ENCODE measurements around the gene ADCY2. TPM values are rescaled to one million over a fixed set of nuclear protein-coding genes. Genes with fewer than 3 reads are reported as not detected.

ADCY2 gene
- polyA plus RNA-seq, 1 donor = 5.5 TPM

- peak; percentile 63 for DNase-seq
Measured at GRCh38 chr5:7745882-7746610, 350.1 kb downstream of the ADCY2 start.

- no peak for DNase-seq
Measured at GRCh38 chr5:7747728-7748127, 351.8 kb downstream of the ADCY2 start.

- no peak for DNase-seq
Measured at GRCh38 chr5:7749626-7750025, 353.7 kb downstream of the ADCY2 start.

GRCh38 chr5:7751874-7752273, 355.9 kb downstream of the ADCY2 start:
- DNase-seq = no peak

GRCh38 chr5:7753181-7753580, 357.2 kb downstream of the ADCY2 start:
- no peak for DNase-seq

GRCh38 chr5:7753596-7753995, 357.7 kb downstream of the ADCY2 start:
- DNase-seq = no peak

- no peak for DNase-seq
Measured at GRCh38 chr5:7754490-7754889, 358.6 kb downstream of the ADCY2 start.

- DNase-seq = peak; percentile 38
Measured at GRCh38 chr5:7754997-7755596, 359.2 kb downstream of the ADCY2 start.

GRCh38 chr5:7755958-7756357, 360.0 kb downstream of the ADCY2 start:
- DNase-seq = no peak

- DNase-seq = peak; percentile 11
Measured at GRCh38 chr5:7756453-7756852, 360.5 kb downstream of the ADCY2 start.

- no peak for DNase-seq
Measured at GRCh38 chr5:7759257-7759871, 363.4 kb downstream of the ADCY2 start.

- no peak for DNase-seq
Measured at GRCh38 chr5:7759951-7760580, 364.1 kb downstream of the ADCY2 start.

- DNase-seq = no peak
Measured at GRCh38 chr5:7762267-7762666, 366.3 kb downstream of the ADCY2 start.

GRCh38 chr5:7763621-7764072, 367.7 kb downstream of the ADCY2 start:
- no peak for DNase-seq

GRCh38 chr5:7764452-7764851, 368.5 kb downstream of the ADCY2 start:
- no peak for DNase-seq

- DNase-seq = no peak
Measured at GRCh38 chr5:7770436-7770835, 374.5 kb downstream of the ADCY2 start.

- DNase-seq = no peak
Measured at GRCh38 chr5:7772141-7772540, 376.2 kb downstream of the ADCY2 start.

- no peak for DNase-seq
Measured at GRCh38 chr5:7773178-7773577, 377.2 kb downstream of the ADCY2 start.

- DNase-seq = no peak
Measured at GRCh38 chr5:7776442-7776841, 380.5 kb downstream of the ADCY2 start.

- no peak for DNase-seq
Measured at GRCh38 chr5:7779019-7780005, 383.4 kb downstream of the ADCY2 start.

- no peak for DNase-seq
Measured at GRCh38 chr5:7781899-7782298, 386.0 kb downstream of the ADCY2 start.

Measured in left kidney (tissue), 2 donors.